Measurements from ENCODE around the gene ZC2HC1B. TPM values are rescaled to one million over a fixed set of nuclear protein-coding genes. Genes with fewer than 3 reads are reported as not detected.

Gene ZC2HC1B
- total RNA-seq, 3 donors from 2014 or later (not counting 1 experiment from before 2014, with no cell fraction given), result not detected

DNA sequence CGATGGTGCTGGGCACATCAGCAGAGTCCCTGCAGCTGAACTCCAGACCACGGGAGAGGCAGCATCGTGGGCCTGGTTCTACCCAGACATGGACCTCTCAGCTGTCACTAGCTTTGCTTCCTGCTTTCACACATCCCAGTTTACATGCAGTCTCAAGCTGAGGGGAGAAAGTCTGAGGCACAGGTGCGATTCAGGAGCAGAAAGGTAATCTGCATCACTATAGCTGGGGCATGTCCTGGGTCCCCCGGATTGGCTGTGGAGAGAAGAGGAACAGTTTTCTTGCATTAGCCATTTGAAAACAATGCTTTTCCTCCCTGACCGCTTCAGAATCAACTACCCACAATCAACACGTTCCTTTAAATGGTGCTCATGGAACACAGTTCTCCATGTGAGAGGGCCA, 83.9 kb downstream of the ZC2HC1B start:
- Mint-ChIP-seq H3K27ac (no peak overlapping the region), H3K36me3 (no peaks in the 10 kb centered on the region), H3K4me3 (no peak overlapping the region), H3K27me3 (ENCODE audit: low read depth in 2 of 2) (no peaks in the 10 kb centered on the region), H3K4me1 (no peaks in the 10 kb centered on the region), H3K9me3 (no peaks in the 10 kb centered on the region)
- Histone ChIP-seq H3K27me3 (ENCODE audit: control insufficient read depth, insufficient read depth, low read length) (no peaks in the 10 kb centered on the region), H3K9me3 (ENCODE audit: control insufficient read depth, insufficient read depth, low read length) (no peaks in the 10 kb centered on the region), H3K4me3 (ENCODE audit: low read length) (no peak overlapping the region), H3K36me3 (ENCODE audit: control insufficient read depth, insufficient read depth, low read length) (no peaks in the 10 kb centered on the region), H3K4me1 (ENCODE audit: control insufficient read depth, insufficient read depth, low read length) (no peaks in the 10 kb centered on the region), H3K27ac (ENCODE audit: low read length) (no peak overlapping the region)
- ATAC-seq (no peak), DNase-seq (no peak)
- intact Hi-C loops (cut with micrococcal nuclease), result no loop called here
- 92% methylated on average over 7 of the region's 7 CpGs for WGBS (ENCODE audit: insufficient coverage)
- TF ChIP-seq, protein P1, sequence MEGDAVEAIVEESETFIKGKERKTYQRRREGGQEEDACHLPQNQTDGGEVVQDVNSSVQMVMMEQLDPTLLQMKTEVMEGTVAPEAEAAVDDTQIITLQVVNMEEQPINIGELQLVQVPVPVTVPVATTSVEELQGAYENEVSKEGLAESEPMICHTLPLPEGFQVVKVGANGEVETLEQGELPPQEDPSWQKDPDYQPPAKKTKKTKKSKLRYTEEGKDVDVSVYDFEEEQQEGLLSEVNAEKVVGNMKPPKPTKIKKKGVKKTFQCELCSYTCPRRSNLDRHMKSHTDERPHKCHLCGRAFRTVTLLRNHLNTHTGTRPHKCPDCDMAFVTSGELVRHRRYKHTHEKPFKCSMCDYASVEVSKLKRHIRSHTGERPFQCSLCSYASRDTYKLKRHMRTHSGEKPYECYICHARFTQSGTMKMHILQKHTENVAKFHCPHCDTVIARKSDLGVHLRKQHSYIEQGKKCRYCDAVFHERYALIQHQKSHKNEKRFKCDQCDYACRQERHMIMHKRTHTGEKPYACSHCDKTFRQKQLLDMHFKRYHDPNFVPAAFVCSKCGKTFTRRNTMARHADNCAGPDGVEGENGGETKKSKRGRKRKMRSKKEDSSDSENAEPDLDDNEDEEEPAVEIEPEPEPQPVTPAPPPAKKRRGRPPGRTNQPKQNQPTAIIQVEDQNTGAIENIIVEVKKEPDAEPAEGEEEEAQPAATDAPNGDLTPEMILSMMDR (IDR thresholded peaks at IDR 0.05), result no peak

- WGBS (ENCODE audit: insufficient coverage), result 67% methylated on average over 1 of the region's 1 CpG
Observed at GRCh38 chr6:143949535-143949934, 85.3 kb downstream of the ZC2HC1B start.

DNA sequence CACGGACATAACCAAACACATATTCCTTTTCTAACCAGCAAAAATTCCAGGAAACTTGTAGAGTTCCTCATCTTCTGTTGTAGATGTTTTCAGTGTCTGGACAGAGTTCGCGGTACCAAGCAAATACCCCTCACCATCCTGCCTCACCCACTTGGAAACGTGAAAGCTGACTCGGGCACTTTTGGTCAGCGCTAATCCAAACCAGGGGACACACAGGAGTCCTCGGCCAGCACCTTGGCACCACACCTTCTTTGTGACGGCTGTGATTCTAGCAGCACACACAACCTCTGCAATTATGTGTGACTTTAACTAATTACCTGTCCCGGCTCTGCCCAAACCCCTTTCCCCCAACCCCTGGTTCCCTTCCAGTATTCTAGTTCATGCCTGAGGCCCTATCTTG, 85.7 kb downstream of the ZC2HC1B start:
- no peaks in the 10 kb centered on the region for H3K36me3 Mint-ChIP-seq
- no peak overlapping the region for H3K4me3 Mint-ChIP-seq
- ATAC-seq (no peak), DNase-seq (no peak)
- Histone ChIP-seq H3K4me3 (ENCODE audit: low read length) (no peak overlapping the region), H3K27me3 (ENCODE audit: control insufficient read depth, insufficient read depth, low read length) (no peaks in the 10 kb centered on the region), H3K27ac (ENCODE audit: low read length) (no peak overlapping the region), H3K36me3 (ENCODE audit: control insufficient read depth, insufficient read depth, low read length) (no peaks in the 10 kb centered on the region), H3K9me3 (ENCODE audit: control insufficient read depth, insufficient read depth, low read length) (no peaks in the 10 kb centered on the region), H3K4me1 (ENCODE audit: control insufficient read depth, insufficient read depth, low read length) (no peaks in the 10 kb centered on the region)
- H3K9me3 Mint-ChIP-seq, result no peaks in the 10 kb centered on the region
- no peaks in the 10 kb centered on the region for H3K4me1 Mint-ChIP-seq
- TF ChIP-seq, protein P1 (IDR thresholded peaks at IDR 0.05), result no peak
- H3K27me3 Mint-ChIP-seq (ENCODE audit: low read depth in 2 of 2), result no peaks in the 10 kb centered on the region
- intact Hi-C loops (cut with micrococcal nuclease), result no loop called here
- H3K27ac Mint-ChIP-seq, result no peak overlapping the region
- 93% methylated on average over 8 of the region's 9 CpGs for WGBS (ENCODE audit: insufficient coverage)

More at GRCh38 chr6:143949535-143949934, 85.3 kb downstream of the ZC2HC1B start:
- Histone ChIP-seq H3K36me3 (ENCODE audit: control insufficient read depth, insufficient read depth, low read length) (no peaks in the 10 kb centered on the region), H3K27me3 (ENCODE audit: control insufficient read depth, insufficient read depth, low read length) (no peaks in the 10 kb centered on the region), H3K27ac (ENCODE audit: low read length) (no peak overlapping the region), H3K4me1 (ENCODE audit: control insufficient read depth, insufficient read depth, low read length) (no peaks in the 10 kb centered on the region), H3K9me3 (ENCODE audit: control insufficient read depth, insufficient read depth, low read length) (no peaks in the 10 kb centered on the region), H3K4me3 (ENCODE audit: low read length) (no peak overlapping the region)
- H3K36me3 Mint-ChIP-seq, result no peaks in the 10 kb centered on the region
- H3K9me3 Mint-ChIP-seq, result no peaks in the 10 kb centered on the region
- TF ChIP-seq, protein P1 (IDR thresholded peaks at IDR 0.05), result no peak
- H3K27me3 Mint-ChIP-seq (ENCODE audit: low read depth in 2 of 2), result no peaks in the 10 kb centered on the region
- no peak overlapping the region for H3K4me3 Mint-ChIP-seq
- intact Hi-C loops (cut with micrococcal nuclease), result no loop called here
- DNase-seq (no peak), ATAC-seq (no peak)
- H3K4me1 Mint-ChIP-seq, result no peaks in the 10 kb centered on the region
- no peak overlapping the region for H3K27ac Mint-ChIP-seq

DNA sequence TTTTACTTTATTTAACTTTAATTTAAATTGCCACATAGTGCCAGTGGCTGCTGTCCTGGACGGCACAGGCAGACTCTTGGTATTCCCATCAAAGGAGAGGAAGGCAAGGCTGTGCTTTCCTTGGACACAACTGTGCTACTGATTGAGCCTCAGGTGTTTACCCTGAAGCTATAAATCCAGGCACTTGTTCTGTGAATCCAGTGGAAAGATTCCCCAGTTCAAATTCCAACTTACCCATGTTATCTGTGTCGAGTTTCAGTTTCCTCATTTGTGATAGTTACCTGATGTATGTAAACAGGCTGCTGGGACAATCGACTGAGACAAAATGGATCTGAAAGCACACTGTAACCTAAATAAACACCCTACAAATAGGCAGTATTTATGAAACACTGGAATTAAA, 86.6 kb downstream of the ZC2HC1B start:
- Histone ChIP-seq H3K4me1 (ENCODE audit: control insufficient read depth, insufficient read depth, low read length) (no peaks in the 10 kb centered on the region), H3K27me3 (ENCODE audit: control insufficient read depth, insufficient read depth, low read length) (no peaks in the 10 kb centered on the region), H3K9me3 (ENCODE audit: control insufficient read depth, insufficient read depth, low read length) (no peaks in the 10 kb centered on the region), H3K27ac (ENCODE audit: low read length) (no peak overlapping the region), H3K36me3 (ENCODE audit: control insufficient read depth, insufficient read depth, low read length) (no peaks in the 10 kb centered on the region), H3K4me3 (ENCODE audit: low read length) (no peak overlapping the region)
- DNase-seq, result no peak
- Mint-ChIP-seq H3K36me3 (no peaks in the 10 kb centered on the region), H3K27me3 (ENCODE audit: low read depth in 2 of 2) (no peaks in the 10 kb centered on the region), H3K27ac (no peak overlapping the region), H3K4me1 (no peaks in the 10 kb centered on the region), H3K4me3 (no peak overlapping the region), H3K9me3 (no peaks in the 10 kb centered on the region)
- intact Hi-C loops (cut with micrococcal nuclease), result no loop called here
- TF ChIP-seq, protein P1 (IDR thresholded peaks at IDR 0.05), result no peak
- 94% methylated on average over 2 of the region's 3 CpGs for WGBS (ENCODE audit: insufficient coverage)
- no peak for ATAC-seq

Measured in natural killer cell (primary cell).